ENCODE data around the gene KCNK15.
"Not testable (repeated sequence)": the region's sequence is repeated elsewhere in the genome, so short reads cannot be mapped to it uniquely, and the experiment has no call there.

Gene KCNK15

GRCh38 chr20:44756011-44756688, 10.5 kb downstream of the KCNK15 start:
- Histone ChIP-seq H3K27me3 (ENCODE audit: control insufficient read depth in 5 of 5, insufficient read depth in 4 of 5, low read length in 5 of 5) (peaks cover 7 to 37% (median 18%) of the 10 kb centered on the region in 5 donors), H3K27ac (ENCODE audit: low read depth, low read length) (no peak overlapping the region), H3K36me3 (ENCODE audit: control insufficient read depth in 5 of 5, insufficient read depth in 5 of 5, low read length in 5 of 5) (no peaks in the 10 kb centered on the region), H3K4me1 (ENCODE audit: control insufficient read depth in 5 of 5, insufficient read depth in 5 of 5, low read length in 5 of 5) (peaks cover 0 to 5% (median 0%) of the 10 kb centered on the region in 5 donors), H3K4me3 (ENCODE audit: low read depth in 1 of 5, low read length in 5 of 5) (no peak overlapping the region), H3K9ac (ENCODE audit: low read length in 5 of 5) (no peak overlapping the region), H3K9me3 (ENCODE audit: control insufficient read depth in 5 of 5, low read length in 5 of 5) (no peaks in the 10 kb centered on the region)

DNA sequence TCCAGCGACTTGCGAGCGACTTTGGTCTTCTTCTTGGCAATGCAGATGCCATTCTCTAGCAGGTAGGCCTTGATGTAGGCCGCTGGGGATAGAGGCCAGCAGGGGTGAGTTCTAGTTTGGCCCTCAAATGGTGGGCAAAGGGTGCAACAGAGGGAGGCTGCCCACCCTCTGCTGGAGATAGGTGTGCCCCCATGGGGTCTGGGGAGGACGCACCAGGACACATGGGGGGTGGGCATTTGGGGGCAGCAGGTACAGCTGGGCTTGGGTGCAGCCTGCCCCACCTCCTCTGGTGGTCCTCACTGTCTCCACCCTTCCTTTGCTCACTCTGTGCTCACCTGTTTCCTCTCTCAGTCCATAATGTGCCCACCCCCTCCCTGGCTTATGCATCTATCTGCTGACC, 11.3 kb downstream of the KCNK15 start:
- H3K36me3 ChIP-seq (ENCODE audit: control insufficient read depth in 5 of 5, insufficient read depth in 5 of 5, low read length in 5 of 5) = no peaks in the 10 kb centered on the region
- H3K9me3 ChIP-seq (ENCODE audit: control insufficient read depth in 5 of 5, low read length in 5 of 5) = no peaks in the 10 kb centered on the region
- H3K27me3 ChIP-seq (ENCODE audit: control insufficient read depth in 5 of 5, insufficient read depth in 4 of 5, low read length in 5 of 5) = peaks cover 5 to 29% (median 10%) of the 10 kb centered on the region in 5 donors
- peaks cover 0 to 6% (median 5%) of the 10 kb centered on the region in 5 donors for H3K4me1 ChIP-seq (ENCODE audit: control insufficient read depth in 5 of 5, insufficient read depth in 5 of 5, low read length in 5 of 5)
- no peak overlapping the region for H3K9ac ChIP-seq (ENCODE audit: low read length in 5 of 5)
- H3K4me3 ChIP-seq (ENCODE audit: low read depth in 1 of 5, low read length in 5 of 5) = no peak overlapping the region
- H3K27ac ChIP-seq (ENCODE audit: low read depth, low read length) = no peak overlapping the region

DNA sequence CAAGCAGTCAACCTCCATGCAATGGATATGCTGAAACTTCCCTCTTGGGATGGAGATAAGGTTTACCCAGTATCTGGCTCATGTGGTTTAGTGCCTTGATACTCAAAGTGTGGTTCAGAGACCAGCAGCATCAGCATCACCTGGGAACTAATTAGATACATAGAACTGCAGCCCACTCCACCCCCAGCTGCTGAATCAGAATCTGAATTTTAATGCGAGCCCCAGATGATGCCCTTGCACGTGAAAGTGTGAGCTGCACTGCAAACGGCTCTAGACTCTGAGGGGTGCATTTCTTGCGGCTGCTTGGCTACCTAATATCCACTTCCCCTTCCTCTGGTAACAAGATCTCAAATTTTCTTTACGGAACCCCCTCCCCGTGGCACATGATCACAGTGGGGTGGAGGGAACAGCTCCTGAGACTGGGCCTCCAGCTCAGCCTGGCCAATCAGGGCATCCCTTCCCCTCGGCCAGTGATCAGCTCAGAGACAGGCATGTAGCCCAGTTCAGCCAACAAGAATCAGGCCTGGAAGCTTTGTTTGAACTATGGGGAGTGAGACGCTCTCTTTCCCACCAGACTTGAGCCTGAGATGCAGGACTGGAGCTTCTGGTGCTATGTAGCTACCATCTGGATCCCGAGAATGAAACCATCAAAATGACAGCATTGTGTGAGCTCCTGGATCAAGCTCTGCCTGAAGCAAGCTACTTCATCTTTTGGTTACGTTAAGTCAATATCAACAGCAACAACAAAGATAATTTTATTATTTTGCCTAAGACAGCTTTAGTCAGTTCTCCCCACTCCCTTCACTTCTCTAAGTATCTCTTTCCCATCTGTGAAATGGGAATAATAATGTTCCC, 12.8 kb downstream of the KCNK15 start:
- Histone ChIP-seq H3K9ac (ENCODE audit: low read length in 5 of 5) (no peak overlapping the region), H3K4me3 (ENCODE audit: low read depth in 1 of 5, low read length in 5 of 5) (no peak overlapping the region), H3K27ac (ENCODE audit: low read depth, low read length) (no peak overlapping the region), H3K4me1 (ENCODE audit: control insufficient read depth in 5 of 5, insufficient read depth in 5 of 5, low read length in 5 of 5) (peaks cover 0 to 17% (median 5%) of the 10 kb centered on the region in 5 donors), H3K36me3 (ENCODE audit: control insufficient read depth in 5 of 5, insufficient read depth in 5 of 5, low read length in 5 of 5) (no peaks in the 10 kb centered on the region), H3K27me3 (ENCODE audit: control insufficient read depth in 5 of 5, insufficient read depth in 4 of 5, low read length in 5 of 5) (peaks cover 0 to 17% (median 3%) of the 10 kb centered on the region in 5 donors), H3K9me3 (ENCODE audit: control insufficient read depth in 5 of 5, low read length in 5 of 5) (no peaks in the 10 kb centered on the region)

- H3K9me3 ChIP-seq (ENCODE audit: control insufficient read depth in 5 of 5, low read length in 5 of 5) = no peaks in the 10 kb centered on the region
- peaks cover 0 to 13% (median 3%) of the 10 kb centered on the region in 5 donors for H3K27me3 ChIP-seq (ENCODE audit: control insufficient read depth in 5 of 5, insufficient read depth in 4 of 5, low read length in 5 of 5)
- H3K4me1 ChIP-seq (ENCODE audit: control insufficient read depth in 5 of 5, insufficient read depth in 5 of 5, low read length in 5 of 5) = peaks cover 0 to 17% (median 5%) of the 10 kb centered on the region in 5 donors
Measured at GRCh38 chr20:44759595-44759994, 13.9 kb downstream of the KCNK15 start.

GRCh38 chr20:44761423-44761822, 15.8 kb downstream of the KCNK15 start:
- no peaks in the 10 kb centered on the region for H3K36me3 ChIP-seq (ENCODE audit: control insufficient read depth in 5 of 5, insufficient read depth in 5 of 5, low read length in 5 of 5)
- peaks cover 0 to 3% (median 0%) of the 10 kb centered on the region in 5 donors for H3K9me3 ChIP-seq (ENCODE audit: control insufficient read depth in 5 of 5, low read length in 5 of 5)
- no peak overlapping the region for H3K9ac ChIP-seq (ENCODE audit: low read length in 5 of 5)
- no peak overlapping the region for H3K4me3 ChIP-seq (ENCODE audit: low read depth in 1 of 5, low read length in 5 of 5)
- peaks cover 0 to 9% (median 0%) of the 10 kb centered on the region in 5 donors for H3K27me3 ChIP-seq (ENCODE audit: control insufficient read depth in 5 of 5, insufficient read depth in 4 of 5, low read length in 5 of 5)
- H3K4me1 ChIP-seq (ENCODE audit: control insufficient read depth in 5 of 5, insufficient read depth in 5 of 5, low read length in 5 of 5) = peaks cover 0 to 17% (median 5%) of the 10 kb centered on the region in 5 donors
- H3K27ac ChIP-seq (ENCODE audit: low read depth, low read length) = no peak overlapping the region

More at GRCh38 chr20:44759595-44759994, 13.9 kb downstream of the KCNK15 start:
- Histone ChIP-seq H3K4me3 (ENCODE audit: low read depth in 1 of 5, low read length in 5 of 5) (no peak overlapping the region), H3K27ac (ENCODE audit: low read depth, low read length) (no peak overlapping the region), H3K36me3 (ENCODE audit: control insufficient read depth in 5 of 5, insufficient read depth in 5 of 5, low read length in 5 of 5) (no peaks in the 10 kb centered on the region), H3K9ac (ENCODE audit: low read length in 5 of 5) (no peak overlapping the region)

DNA sequence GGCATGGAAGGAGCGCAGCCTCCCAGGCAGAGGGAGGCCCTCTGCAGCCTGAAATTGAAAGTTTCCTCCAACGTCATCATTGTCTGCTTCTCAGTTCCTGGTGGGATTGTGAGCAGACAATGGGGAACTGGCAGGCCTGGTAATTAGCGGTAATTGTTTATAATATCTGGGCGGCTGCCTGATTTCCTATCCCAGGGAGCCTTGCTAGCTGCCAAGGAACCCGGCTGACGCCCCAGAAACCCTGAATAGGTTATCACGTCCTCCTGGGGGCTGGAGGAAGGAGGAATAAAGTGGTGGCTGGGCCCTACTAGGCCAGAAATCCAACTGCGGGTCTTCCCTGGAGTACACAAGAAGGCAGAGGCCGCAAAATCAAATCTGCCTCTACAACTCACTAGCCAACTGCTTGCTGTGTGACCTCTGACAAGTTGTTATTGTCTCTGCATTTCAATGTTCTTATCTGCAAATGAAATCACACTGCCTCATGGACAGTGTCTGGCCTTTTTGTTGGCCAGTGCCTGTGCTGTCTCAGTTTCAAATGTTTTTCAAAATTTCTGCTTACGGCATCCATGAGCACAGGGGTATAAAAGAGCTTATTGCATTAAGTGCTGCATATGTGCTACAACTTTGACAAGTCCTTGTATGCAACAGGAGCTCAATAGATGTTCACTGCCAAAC, 16.9 kb downstream of the KCNK15 start:
- Histone ChIP-seq H3K27me3 (ENCODE audit: control insufficient read depth in 5 of 5, insufficient read depth in 4 of 5, low read length in 5 of 5) (peaks cover 0 to 6% (median 4%) of the 10 kb centered on the region in 5 donors), H3K9me3 (ENCODE audit: control insufficient read depth in 5 of 5, low read length in 5 of 5) (peaks cover 0 to 3% (median 0%) of the 10 kb centered on the region in 5 donors), H3K9ac (ENCODE audit: low read length in 5 of 5) (no peak overlapping the region), H3K4me1 (ENCODE audit: control insufficient read depth in 5 of 5, insufficient read depth in 5 of 5, low read length in 5 of 5) (peaks cover 0 to 17% (median 5%) of the 10 kb centered on the region in 5 donors), H3K4me3 (ENCODE audit: low read depth in 1 of 5, low read length in 5 of 5) (no peak overlapping the region), H3K36me3 (ENCODE audit: control insufficient read depth in 5 of 5, insufficient read depth in 5 of 5, low read length in 5 of 5) (no peaks in the 10 kb centered on the region), H3K27ac (ENCODE audit: low read depth, low read length) (peak overlapping the region; percentile 1)

- H3K27ac ChIP-seq (ENCODE audit: low read depth, low read length); H3K27me3 ChIP-seq (ENCODE audit: control insufficient read depth in 5 of 5, insufficient read depth in 4 of 5, low read length in 5 of 5); H3K4me3 ChIP-seq (ENCODE audit: low read depth in 1 of 5, low read length in 5 of 5); H3K36me3 ChIP-seq (ENCODE audit: control insufficient read depth in 5 of 5, insufficient read depth in 5 of 5, low read length in 5 of 5); H3K9me3 ChIP-seq (ENCODE audit: control insufficient read depth in 5 of 5, low read length in 5 of 5); H3K9ac ChIP-seq (ENCODE audit: low read length in 5 of 5): not testable (repeated sequence)
- peaks cover 0 to 17% (median 5%) of the 10 kb centered on the region in 5 donors for H3K4me1 ChIP-seq (ENCODE audit: control insufficient read depth in 5 of 5, insufficient read depth in 5 of 5, low read length in 5 of 5)
Measured at GRCh38 chr20:44763798-44764197, 18.1 kb downstream of the KCNK15 start.

DNA sequence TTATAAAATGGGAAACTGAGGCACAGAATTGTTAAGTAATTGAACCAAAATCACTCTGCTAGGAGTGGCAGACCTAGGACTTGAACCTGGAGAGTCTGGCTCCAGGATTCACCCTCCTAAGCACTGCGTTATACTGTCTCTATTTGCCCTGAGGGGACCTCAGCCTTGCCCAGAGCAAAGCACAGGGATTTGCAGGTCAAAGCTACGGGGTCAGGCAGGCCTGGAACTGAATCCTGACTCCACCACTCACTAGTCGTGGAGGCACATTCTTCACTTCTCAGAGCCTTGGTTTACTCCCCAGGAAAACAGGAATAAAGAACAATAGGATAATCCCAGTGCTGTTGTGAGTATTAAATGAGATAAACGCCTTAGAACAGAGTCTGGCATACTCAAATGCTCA, 19.4 kb downstream of the KCNK15 start:
- no peak overlapping the region for H3K27ac ChIP-seq (ENCODE audit: low read depth, low read length)
- no peaks in the 10 kb centered on the region for H3K36me3 ChIP-seq (ENCODE audit: control insufficient read depth in 5 of 5, insufficient read depth in 5 of 5, low read length in 5 of 5)
- H3K4me1 ChIP-seq (ENCODE audit: control insufficient read depth in 5 of 5, insufficient read depth in 5 of 5, low read length in 5 of 5) = peaks cover 0 to 17% (median 5%) of the 10 kb centered on the region in 5 donors
- no peak overlapping the region for H3K9ac ChIP-seq (ENCODE audit: low read length in 5 of 5)
- H3K27me3 ChIP-seq (ENCODE audit: control insufficient read depth in 5 of 5, insufficient read depth in 4 of 5, low read length in 5 of 5) = peaks cover 3 to 11% (median 9%) of the 10 kb centered on the region in 5 donors
- no peak overlapping the region for H3K4me3 ChIP-seq (ENCODE audit: low read depth in 1 of 5, low read length in 5 of 5)
- H3K9me3 ChIP-seq (ENCODE audit: control insufficient read depth in 5 of 5, low read length in 5 of 5) = peaks cover 0 to 3% (median 0%) of the 10 kb centered on the region in 5 donors

- Histone ChIP-seq H3K9me3 (ENCODE audit: control insufficient read depth in 5 of 5, low read length in 5 of 5) (peaks cover 0 to 3% (median 0%) of the 10 kb centered on the region in 5 donors), H3K9ac (ENCODE audit: low read length in 5 of 5) (no peak overlapping the region), H3K27ac (ENCODE audit: low read depth, low read length) (no peak overlapping the region), H3K36me3 (ENCODE audit: control insufficient read depth in 5 of 5, insufficient read depth in 5 of 5, low read length in 5 of 5) (no peaks in the 10 kb centered on the region), H3K27me3 (ENCODE audit: control insufficient read depth in 5 of 5, insufficient read depth in 4 of 5, low read length in 5 of 5) (peaks cover 3 to 16% (median 10%) of the 10 kb centered on the region in 5 donors), H3K4me3 (ENCODE audit: low read depth in 1 of 5, low read length in 5 of 5) (no peak overlapping the region), H3K4me1 (ENCODE audit: control insufficient read depth in 5 of 5, insufficient read depth in 5 of 5, low read length in 5 of 5) (peaks cover 0 to 17% (median 5%) of the 10 kb centered on the region in 5 donors)
Measured at GRCh38 chr20:44765701-44766347, 20.2 kb downstream of the KCNK15 start.
